Natural killer cell (primary cell): ENCODE results near the gene KIRREL3. TPM values are rescaled to one million over a fixed set of nuclear protein-coding genes. Genes with fewer than 3 reads are reported as not detected.

Source experiments
- ATAC-seq, 3 donors: fragments of 150-1000 bp in 2 of 3; fragments of 200-7000 bp in 1 of 3; cut with Tn5 transposase; 1 replicate in 1 of 3; 2 replicates in 2 of 3; pipeline ENCODE4 v1.10.0; 2021; ENCODE audit warnings: mild to moderate bottlenecking in 2 of 3, moderate library complexity in 2 of 3
- DNase-seq, 2 donors: peaks; one replicate each; pipeline versions ENCODE4 v3.0.0 to v3.0.0-alpha.2; 2013 to 2021; ENCODE audit warnings: mixed read lengths in 1 of 2
- H3K27ac ChIP-seq: one replicate; pipeline ENCODE4 v1.5.1; 2013; ENCODE audit warnings: mild to moderate bottlenecking, low read length
- H3K27me3 ChIP-seq: one replicate; pipeline ENCODE4 v1.6.1; 2013; ENCODE audit warnings: low read length; ENCODE audit not compliant: control insufficient read depth, insufficient read depth
- H3K36me3 ChIP-seq: one replicate; pipeline ENCODE4 v1.6.1; 2013; ENCODE audit warnings: low read length; ENCODE audit not compliant: control insufficient read depth, insufficient read depth
- H3K4me1 ChIP-seq: one replicate; pipeline ENCODE4 v1.6.1; 2013; ENCODE audit warnings: low read length; ENCODE audit not compliant: control insufficient read depth, insufficient read depth
- H3K4me3 ChIP-seq: one replicate; pipeline ENCODE4 v1.5.1; 2013; ENCODE audit warnings: low read length
- H3K9me3 ChIP-seq: one replicate; pipeline ENCODE4 v1.6.1; 2013; ENCODE audit warnings: low read length; ENCODE audit not compliant: control insufficient read depth, insufficient read depth
- H3K27ac Mint-ChIP-seq, 2 donors: one replicate each; pipeline ENCODE4 v1.8.0; 2022; ENCODE audit warnings: mild to moderate bottlenecking in 2 of 2, mixed read lengths in 2 of 2, moderate library complexity in 1 of 2
- H3K27me3 Mint-ChIP-seq, 2 donors: one replicate each; pipeline ENCODE4 v1.8.0; 2022; ENCODE audit warnings: low read depth in 2 of 2, mixed read lengths in 2 of 2
- H3K36me3 Mint-ChIP-seq: one replicate; pipeline ENCODE4 v1.8.0; 2022; ENCODE audit warnings: mixed read lengths
- H3K4me1 Mint-ChIP-seq, 2 donors: one replicate each; pipeline ENCODE4 v1.8.0; 2022; ENCODE audit warnings: mixed read lengths in 2 of 2
- H3K4me3 Mint-ChIP-seq: one replicate; pipeline ENCODE4 v1.8.0; 2022; ENCODE audit warnings: mild to moderate bottlenecking, moderate library complexity, mixed read lengths
- H3K9me3 Mint-ChIP-seq, 2 donors: one replicate each; pipeline ENCODE4 v1.8.0; 2022; ENCODE audit warnings: mixed read lengths in 2 of 2
- CTCF ChIP-seq: fragments of 200-600 bp; IDR thresholded peaks from one replicate; pipeline ENCODE4 v1.8.0; 2022; ENCODE audit warnings: antibody characterized with exemption
- WGBS: methylation state at CpG from one replicate; pipeline ENCODE4 v1.1.7; 2013; ENCODE audit warnings: missing lambda C conversion rate; ENCODE audit not compliant: insufficient coverage; 5-methylcytosine and 5-hydroxymethylcytosine counted together
- intact Hi-C: fragments of 100-400 bp; cut with micrococcal nuclease; formaldehyde crosslinking; loops from one replicate; pipeline ENCODE4 v1.14.2; 2022
- total RNA-seq, 4 donors: library from RNA; stranded (reverse); fragments of 120-200 nt in 1 of 4; gene quantifications; one replicate each; pipeline versions ENCODE4 v1.2.3 to v1.2.4, GENCODE V29; 2013 to 2022

The KIRREL3 gene
- total RNA-seq, 3 donors from 2014 or later (not counting 1 experiment from before 2014, with no cell fraction given) = not detected

GRCh38 chr11:126475014-126475991, 525.3 kb downstream of the KIRREL3 start:
- peaks cover 0 to 5% of the 10 kb centered on the region in 2 donors for H3K4me1 Mint-ChIP-seq
- Histone ChIP-seq H3K9me3 (no peaks in the 10 kb centered on the region), H3K4me3 (no peak overlapping the region), H3K27ac (no peak overlapping the region), H3K36me3 (no peaks in the 10 kb centered on the region), H3K4me1 (peaks cover 7% of the 10 kb centered on the region), H3K27me3 (no peaks in the 10 kb centered on the region)
- no peaks in the 10 kb centered on the region for H3K9me3 Mint-ChIP-seq
- H3K36me3 Mint-ChIP-seq = no peaks in the 10 kb centered on the region
- intact Hi-C loops = no loop called here
- ATAC-seq = no peak
- peaks cover 0 to 3% of the 10 kb centered on the region in 2 donors for H3K27me3 Mint-ChIP-seq
- no peak overlapping the region for H3K27ac Mint-ChIP-seq
- 63% methylated on average over 24 of the region's 26 CpGs for whole genome bisulfite sequencing
- TF ChIP-seq CTCF = no peak
- H3K4me3 Mint-ChIP-seq = no peak overlapping the region
- DNase-seq = no peak

DNA sequence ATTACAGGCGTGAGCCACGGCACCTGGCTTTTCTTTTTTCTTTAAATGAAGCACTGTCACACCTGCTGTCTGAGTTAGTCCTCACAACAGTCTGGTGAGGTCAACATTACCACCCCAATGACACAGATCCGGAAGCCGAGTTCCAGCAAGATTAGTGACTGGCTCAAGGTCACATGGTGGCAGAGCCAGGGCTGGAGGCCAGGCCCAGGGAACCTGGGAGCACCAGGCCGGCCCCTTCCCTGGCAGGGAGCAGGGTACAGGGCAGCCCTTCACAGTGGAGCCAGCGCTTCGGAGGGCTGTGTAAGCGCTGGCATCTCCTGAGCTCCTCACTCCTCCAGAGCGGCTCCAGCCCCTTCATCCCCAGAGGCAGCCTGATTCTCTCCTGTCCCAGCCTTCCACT, 526.4 kb downstream of the KIRREL3 start:
- no peak overlapping the region for H3K4me3 ChIP-seq

GRCh38 chr11:126473269-126473668, 527.3 kb downstream of the KIRREL3 start:
- DNase-seq (no peak), ATAC-seq (no peak)
- no peaks in the 10 kb centered on the region for H3K27me3 ChIP-seq
- no peaks in the 10 kb centered on the region for H3K36me3 Mint-ChIP-seq
- intact Hi-C loops = no loop called here
- no peaks in the 10 kb centered on the region for H3K9me3 Mint-ChIP-seq
- no peak overlapping the region for H3K4me3 ChIP-seq
- peaks cover 9% of the 10 kb centered on the region for H3K4me1 ChIP-seq
- H3K4me3 Mint-ChIP-seq = no peak overlapping the region
- no peak overlapping the region for H3K27ac Mint-ChIP-seq
- TF ChIP-seq CTCF = no peak
- peaks cover 0 to 4% of the 10 kb centered on the region in 2 donors for H3K4me1 Mint-ChIP-seq
- no peaks in the 10 kb centered on the region for H3K27me3 Mint-ChIP-seq
- 93% methylated on average over 15 of the region's 16 CpGs for WGBS
- H3K27ac ChIP-seq = no peak overlapping the region
- H3K9me3 ChIP-seq = no peaks in the 10 kb centered on the region
- H3K36me3 ChIP-seq = no peaks in the 10 kb centered on the region

More for the DNA sequence above, 526.4 kb downstream of the KIRREL3 start:
- Mint-ChIP-seq H3K36me3 (no peaks in the 10 kb centered on the region), H3K27ac (no peak overlapping the region), H3K27me3 (peaks cover 0 to 3% of the 10 kb centered on the region in 2 donors), H3K9me3 (no peaks in the 10 kb centered on the region), H3K4me3 (no peak overlapping the region), H3K4me1 (peaks cover 0 to 5% of the 10 kb centered on the region in 2 donors)
- Histone ChIP-seq H3K4me1 (peaks cover 6% of the 10 kb centered on the region), H3K27ac (no peak overlapping the region), H3K9me3 (no peaks in the 10 kb centered on the region), H3K27me3 (no peaks in the 10 kb centered on the region), H3K36me3 (no peaks in the 10 kb centered on the region)
- intact Hi-C loops = no loop called here
- ATAC-seq (no peak), DNase-seq (no peak)
- 85% methylated on average over 9 of the region's 9 CpGs for WGBS
- no peak for TF ChIP-seq CTCF
